Testis (tissue), 3 donors: ENCODE data around the gene CELSR1. TPM values are rescaled to one million over a fixed set of nuclear protein-coding genes. Genes with fewer than 3 reads are reported as not detected.

ENCODE experiments used
- DNase-seq: peaks from one replicate; pipeline ENCODE4 v3.0.0-alpha.2; 2019
- H3K27ac ChIP-seq, 2 donors: fragments of 200-600 bp; sonication (generic); one replicate each; pipeline ENCODE4 v1.5.1; 2019
- H3K27me3 ChIP-seq: fragments of 200-600 bp; sonication (generic); one replicate; pipeline ENCODE4 v1.5.1; 2019
- H3K36me3 ChIP-seq: fragments of 200-600 bp; sonication (generic); one replicate; pipeline ENCODE4 v1.5.1; 2017; ENCODE audit warnings: low read depth; ENCODE audit errors: missing control alignments
- H3K4me1 ChIP-seq: fragments of 200-600 bp; sonication (generic); one replicate; pipeline ENCODE4 v1.5.1; 2019
- H3K4me3 ChIP-seq, 2 donors: fragments of 200-600 bp; sonication (generic); one replicate each; pipeline ENCODE4 v1.5.1; 2017 to 2019
- H3K9me3 ChIP-seq: fragments of 200-600 bp; sonication (generic); one replicate; pipeline ENCODE4 v1.5.1; 2017
- POLR2A ChIP-seq: fragments of 450-650 bp; IDR thresholded peaks from one replicate; pipeline ENCODE4 v1.6.1; 2017; ENCODE audit warnings: antibody characterized with exemption, mild to moderate bottlenecking, moderate library complexity
- WGBS, 2 donors: methylation state at CpG; one replicate each; pipeline ENCODE4 v1.1.5; 2018; 5-methylcytosine and 5-hydroxymethylcytosine counted together
- intact Hi-C: fragments of 100-400 bp; cut with DNase I; formaldehyde crosslinking; loops from one replicate; pipeline ENCODE4 v1.15.1; 2023; ENCODE audit warnings: low total_unique reads
- polyA plus RNA-seq: library from polyadenylated mRNA; stranded (reverse); fragments of 350-450 nt; fragmentation: Illumina TruSeq; extraction: RNeasy Lipid Tissue Mini Kit (QIAGEN cat#74804); gene quantifications from one replicate; pipeline ENCODE4 v1.2.3, GENCODE V29; 2014; ENCODE audit warnings: low read depth, low replicate concordance; ENCODE audit not compliant: insufficient read depth
- total RNA-seq, 2 donors: library from RNA; depleted of rRNA; stranded (reverse); fragments of >200 nt; gene quantifications; one replicate each; pipeline ENCODE4 v1.2.3, GENCODE V29; 2016
- TF ChIP-seq, protein P1 (sequence below), 3 experiments: fragments of 450-650 bp in 2 of 3; fragments of 200-600 bp in 1 of 3; sonication (generic) in 1 of 3; IDR thresholded peaks; one replicate each; pipeline ENCODE4 v1.5.1; 2016 to 2019; ENCODE audit warnings: antibody characterized with exemption in 3 of 3, mild to moderate bottlenecking in 2 of 3, moderate library complexity in 1 of 3

Gene CELSR1
- total and polyA plus RNA-seq, 3 donors from 2014 or later = 5.6 to 21.5 (median 13.8) TPM

DNA sequence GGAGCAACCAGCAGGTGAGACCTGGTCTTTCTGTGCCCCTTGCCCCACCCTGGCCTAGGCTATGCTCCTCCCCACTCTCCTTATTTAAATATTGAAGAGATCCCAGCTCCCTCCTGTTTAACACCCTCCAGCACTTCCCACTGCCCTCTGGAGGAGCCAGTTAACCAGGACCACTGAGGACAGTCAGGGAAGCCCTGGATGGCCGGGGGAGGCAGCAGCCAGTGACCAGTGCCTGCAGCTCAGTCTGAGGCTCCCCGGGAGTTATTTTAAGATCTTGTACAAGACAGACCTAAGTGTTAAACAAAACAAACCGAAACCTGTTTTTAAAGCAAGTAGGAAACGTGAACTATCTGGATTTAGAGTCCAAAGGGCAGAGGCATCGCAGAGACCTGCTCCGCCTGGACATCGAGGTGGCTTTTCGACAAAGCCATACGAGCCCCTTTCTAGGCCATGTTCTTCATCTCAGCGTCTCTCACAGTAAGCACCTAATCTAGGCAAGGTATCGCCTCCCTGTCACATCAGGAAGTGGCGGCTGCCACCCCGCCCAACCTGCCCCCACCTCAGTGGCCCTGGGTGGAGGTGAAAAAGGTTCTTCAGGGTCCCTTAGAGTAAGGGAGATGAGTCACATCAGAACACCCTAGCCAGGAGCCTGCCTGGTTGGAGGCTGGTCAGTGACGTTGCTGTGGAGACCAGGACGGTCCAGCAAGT is 166.7 kb downstream of the CELSR1 start:
- intact Hi-C loops = no loop called here
- H3K27ac ChIP-seq = no peak overlapping the region
- no peaks in the 10 kb centered on the region for H3K36me3 ChIP-seq
- WGBS, 2 donors = 84 to 88% methylated on average over 15 of the region's 15 CpGs
- H3K9me3 ChIP-seq = no peaks in the 10 kb centered on the region
- no peaks in the 10 kb centered on the region for H3K4me1 ChIP-seq
- TF ChIP-seq POLR2A = no peak
- TF ChIP-seq, protein P1, sequence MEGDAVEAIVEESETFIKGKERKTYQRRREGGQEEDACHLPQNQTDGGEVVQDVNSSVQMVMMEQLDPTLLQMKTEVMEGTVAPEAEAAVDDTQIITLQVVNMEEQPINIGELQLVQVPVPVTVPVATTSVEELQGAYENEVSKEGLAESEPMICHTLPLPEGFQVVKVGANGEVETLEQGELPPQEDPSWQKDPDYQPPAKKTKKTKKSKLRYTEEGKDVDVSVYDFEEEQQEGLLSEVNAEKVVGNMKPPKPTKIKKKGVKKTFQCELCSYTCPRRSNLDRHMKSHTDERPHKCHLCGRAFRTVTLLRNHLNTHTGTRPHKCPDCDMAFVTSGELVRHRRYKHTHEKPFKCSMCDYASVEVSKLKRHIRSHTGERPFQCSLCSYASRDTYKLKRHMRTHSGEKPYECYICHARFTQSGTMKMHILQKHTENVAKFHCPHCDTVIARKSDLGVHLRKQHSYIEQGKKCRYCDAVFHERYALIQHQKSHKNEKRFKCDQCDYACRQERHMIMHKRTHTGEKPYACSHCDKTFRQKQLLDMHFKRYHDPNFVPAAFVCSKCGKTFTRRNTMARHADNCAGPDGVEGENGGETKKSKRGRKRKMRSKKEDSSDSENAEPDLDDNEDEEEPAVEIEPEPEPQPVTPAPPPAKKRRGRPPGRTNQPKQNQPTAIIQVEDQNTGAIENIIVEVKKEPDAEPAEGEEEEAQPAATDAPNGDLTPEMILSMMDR (IDR thresholded peaks at IDR 0.05) = no peak
- H3K27me3 ChIP-seq = no peaks in the 10 kb centered on the region
- no peak for DNase-seq
- H3K4me3 ChIP-seq = no peak overlapping the region

DNA sequence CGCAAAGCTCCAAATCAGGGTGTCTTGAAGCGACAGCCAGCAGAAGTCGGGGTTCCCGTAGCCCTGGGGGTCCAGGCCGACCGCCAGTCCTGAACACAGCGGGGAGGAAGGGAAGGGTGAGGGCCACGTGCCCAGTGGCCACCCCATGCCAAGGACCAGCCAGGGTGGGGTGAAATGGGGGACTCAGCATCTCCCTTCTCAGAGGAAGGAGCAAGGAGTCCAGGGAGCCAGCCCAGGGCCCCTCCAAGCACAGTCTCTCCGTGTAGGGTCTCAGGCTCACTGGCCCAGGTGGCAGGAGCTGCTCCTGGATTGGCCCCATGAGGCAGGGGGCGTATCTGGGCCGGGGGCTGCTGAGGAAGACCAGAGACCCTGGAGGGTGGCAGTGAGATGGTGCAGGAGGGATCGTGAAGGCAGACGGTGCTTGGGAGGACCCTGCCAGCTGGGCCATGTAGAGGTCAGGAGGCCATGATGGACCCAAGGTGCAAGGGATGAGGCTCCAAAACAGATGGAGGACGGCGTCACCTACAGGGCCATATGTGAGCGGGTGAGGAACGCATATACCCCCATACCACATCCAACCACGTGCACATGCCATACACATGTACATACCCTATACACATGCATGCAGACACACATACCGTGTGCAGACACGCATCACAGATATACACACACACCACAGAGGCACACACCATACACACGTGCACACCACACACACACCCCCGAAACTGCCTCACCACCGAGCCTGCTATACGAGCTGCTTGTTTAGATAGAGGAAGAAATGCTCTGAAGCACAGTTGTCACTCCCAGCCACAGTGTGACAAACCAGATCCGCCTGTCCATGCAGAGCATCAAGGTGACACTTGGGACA is 167.5 kb downstream of the CELSR1 start:
- Histone ChIP-seq H3K36me3 (no peaks in the 10 kb centered on the region), H3K4me1 (no peaks in the 10 kb centered on the region), H3K9me3 (no peaks in the 10 kb centered on the region), H3K4me3 (no peak overlapping the region), H3K27ac (no peak overlapping the region), H3K27me3 (no peaks in the 10 kb centered on the region)
- intact Hi-C loops = no loop called here
- DNase-seq = no peak
- TF ChIP-seq POLR2A = no peak
- TF ChIP-seq, protein P1 (IDR thresholded peaks at IDR 0.05) = no peak
- 78 to 92% methylated on average over 21 to 25 of the region's 25 CpGs for WGBS, 2 donors

DNA sequence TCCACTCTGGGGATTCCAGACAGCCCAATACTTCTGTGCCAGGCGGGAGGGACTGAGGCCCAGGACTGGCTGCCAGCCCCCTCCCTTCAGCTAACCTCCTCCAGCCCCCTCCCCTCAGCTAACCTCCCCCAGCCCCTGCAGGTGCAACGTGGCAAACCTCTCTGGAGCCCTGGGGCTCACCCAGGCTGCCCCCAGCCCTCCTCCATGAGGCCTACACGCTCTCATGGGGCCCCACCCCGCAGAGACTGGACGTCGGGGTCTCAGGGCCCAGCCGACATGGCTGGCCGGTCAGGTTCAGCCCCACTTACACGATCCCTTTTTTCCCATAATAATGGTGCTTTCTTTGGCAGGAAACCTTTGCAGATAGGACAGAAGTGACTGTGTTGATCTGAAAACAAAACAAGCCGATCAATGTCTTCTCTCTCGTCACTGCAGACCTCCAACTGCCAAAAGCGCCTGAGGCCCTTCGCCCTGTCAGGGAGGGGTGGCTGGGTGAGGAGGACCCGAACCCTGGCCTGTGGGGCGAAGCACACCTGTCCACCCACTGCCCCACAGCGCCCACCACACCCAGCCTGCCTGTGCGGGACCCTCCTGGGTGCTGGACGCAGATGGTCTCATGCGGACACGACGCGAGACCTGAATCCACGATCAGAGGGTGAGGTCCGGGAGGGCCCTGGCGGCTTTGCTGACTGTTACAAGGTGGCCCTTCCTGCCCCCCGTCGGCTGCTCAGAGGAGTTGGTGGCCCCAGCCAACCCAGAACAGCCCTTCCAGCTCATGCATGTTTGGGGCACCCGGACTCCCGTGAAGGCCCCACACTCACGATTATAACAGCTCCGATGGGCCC is 168.3 kb downstream of the CELSR1 start:
- no peaks in the 10 kb centered on the region for H3K9me3 ChIP-seq
- 88 to 91% methylated on average over 17 to 31 of the region's 31 CpGs for WGBS, 2 donors
- no peaks in the 10 kb centered on the region for H3K27me3 ChIP-seq
- no peak overlapping the region for H3K4me3 ChIP-seq
- intact Hi-C loops = no loop called here
- H3K36me3 ChIP-seq = no peaks in the 10 kb centered on the region
- H3K4me1 ChIP-seq = no peaks in the 10 kb centered on the region
- no peak for DNase-seq
- TF ChIP-seq, protein P1 (IDR thresholded peaks at IDR 0.05) = no peak
- no peak for TF ChIP-seq POLR2A
- no peak overlapping the region for H3K27ac ChIP-seq

DNA sequence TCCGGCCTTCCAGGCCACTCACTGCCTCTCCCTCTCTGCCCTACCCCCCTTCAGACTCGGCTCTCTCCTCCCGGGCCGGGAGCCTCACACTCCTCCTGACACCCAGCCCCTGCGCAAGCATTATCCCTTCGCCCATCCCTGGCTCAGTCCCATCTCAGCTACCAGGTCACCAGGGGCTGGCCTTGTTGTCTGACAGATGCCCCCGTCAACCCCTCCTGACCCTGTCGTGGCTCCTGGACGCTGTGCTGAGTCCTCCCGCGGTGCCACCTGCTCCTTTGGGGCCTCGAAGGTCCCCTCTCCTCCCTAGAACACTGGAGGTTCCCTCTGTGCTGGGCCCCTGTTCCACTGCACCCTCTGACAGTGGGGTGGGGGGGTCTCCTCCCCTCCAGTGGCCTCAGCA is 169.0 kb downstream of the CELSR1 start:
- Histone ChIP-seq H3K9me3 (no peaks in the 10 kb centered on the region), H3K27me3 (no peaks in the 10 kb centered on the region), H3K4me1 (no peaks in the 10 kb centered on the region), H3K36me3 (no peaks in the 10 kb centered on the region), H3K27ac (no peak overlapping the region), H3K4me3 (no peak overlapping the region)
- no peak for DNase-seq
- WGBS, 2 donors = 85 to 90% methylated on average over 9 to 12 of the region's 12 CpGs
- intact Hi-C loops = no loop called here
- TF ChIP-seq, protein P1 (IDR thresholded peaks at IDR 0.05) = no peak
- TF ChIP-seq POLR2A = no peak
